ENCODE measurements around the gene MYCBP.
"Not testable (repeated sequence)": the region's sequence is repeated elsewhere in the genome, so short reads cannot be mapped to it uniquely, and the experiment has no call there.

The MYCBP gene
- 14.4 to 22.1 reads per million in 2 donors for total RNA-seq

- peak; percentile 96 for DNase-seq
Measured at GRCh38 chr1:38873027-38873969, at the start of gene MYCBP. TSS of gene MYCBP (minus strand) at chr1:38873348. CDS start at chr1:38873305, 43 bp downstream.

- DNase-seq: no peak
Measured at GRCh38 chr1:38919130-38919529, 46.0 kb upstream of the MYCBP start.

GRCh38 chr1:38918568-38918967 is 45.4 kb upstream of the MYCBP start:
- no peak for DNase-seq

GRCh38 chr1:38917772-38918171 is 44.6 kb upstream of the MYCBP start:
- no peak for DNase-seq

- no peak for DNase-seq
Measured at GRCh38 chr1:38917337-38917736, 44.2 kb upstream of the MYCBP start.

- DNase-seq: no peak
Measured at GRCh38 chr1:38915352-38915948, 42.3 kb upstream of the MYCBP start.

- not testable (repeated sequence) for DNase-seq
Measured at GRCh38 chr1:38914908-38915307, 41.8 kb upstream of the MYCBP start.

- DNase-seq: no peak
Measured at GRCh38 chr1:38908821-38909220, 35.7 kb upstream of the MYCBP start.

GRCh38 chr1:38905985-38906384 is 32.8 kb upstream of the MYCBP start:
- no peak for DNase-seq

GRCh38 chr1:38899560-38899959 is 26.4 kb upstream of the MYCBP start:
- DNase-seq: no peak

- DNase-seq: no peak
Measured at GRCh38 chr1:38898653-38899230, 25.6 kb upstream of the MYCBP start.

- DNase-seq: no peak
Measured at GRCh38 chr1:38896169-38896568, 23.0 kb upstream of the MYCBP start.

- no peak for DNase-seq
Measured at GRCh38 chr1:38892976-38893375, 19.8 kb upstream of the MYCBP start.

- DNase-seq: no peak
Measured at GRCh38 chr1:38891753-38892152, 18.6 kb upstream of the MYCBP start.

GRCh38 chr1:38889589-38889988 is 16.4 kb upstream of the MYCBP start:
- no peak for DNase-seq

- no peak for DNase-seq
Measured at GRCh38 chr1:38888423-38889333, 15.5 kb upstream of the MYCBP start.

- no peak for DNase-seq
Measured at GRCh38 chr1:38885092-38885491, 11.9 kb upstream of the MYCBP start.

GRCh38 chr1:38881487-38881886 is 8.3 kb upstream of the MYCBP start, which contains the start of gene GJA9:
TSS of gene GJA9 (minus strand) at chr1:38881587. CDS start at chr1:38876098, 5,489 bp downstream.
- no peak for DNase-seq

GRCh38 chr1:38875811-38876210 is 2.7 kb upstream of the MYCBP start:
- no peak for DNase-seq

- DNase-seq: no peak
Measured at GRCh38 chr1:38872401-38873026, 634 bp downstream of the MYCBP start.

- no peak for DNase-seq
Measured at GRCh38 chr1:38870996-38871395, 2.2 kb downstream of the MYCBP start.

GRCh38 chr1:38867208-38867607 is 5.9 kb downstream of the MYCBP start:
- no peak for DNase-seq
